Heart left ventricle (tissue), 13 donors: ENCODE measurements around the gene MOAP1.

Source experiments
- CTCF ChIP-seq, 12 donors: fragments of 200-600 bp; sonication (generic) in 4 of 12; IDR thresholded peaks; one replicate each; pipeline versions ENCODE4 v1.5.0 to v1.8.0; 2018 to 2022; ENCODE audit warnings: antibody characterized with exemption in 12 of 12, mild to moderate bottlenecking in 5 of 12
- POLR2A ChIP-seq, 2 donors: fragments of 450-650 bp; IDR thresholded peaks; one replicate each; pipeline ENCODE4 v1.6.1; 2017; ENCODE audit warnings: antibody characterized with exemption in 2 of 2, mild to moderate bottlenecking in 2 of 2, moderate library complexity in 2 of 2
- donor health status: ischemic (EF 13 %, LVEDD 7.1; RV severe dilation, severe dysfunction).
- donor health status: DM: no; HTN: yes; CAD: no.
- donor health status: DM: no; HTN: no; CAD: no.
- donor health status: ischemic (EF 25% LVEDD 6.9; RV normal size, moderate dysfunction).
- donor health status: ischemic (EF 25% LVEDD 5.7; RV mildly dilated, moderate dysfunction).
- donor health status: ischemic (EF 35%, LVEDD 5.7; RV mildly dilated, moderate dysfunction).
- donor health status: nonischemic (EF 11% LVEDD 7.7; RV severe dilation, severe dysfunction).
- donor health status: DM: yes; HTN: yes; CAD: no.
- donor health status: PGD.
- donor health status: ischemic (EF 29% LVEDD 5.4; RV normal size, mild dysfunction).
- donor health status: nonischemic (EF 23%, LVEDD 6.1; RV moderate dilation, normal function).

GRCh38 chr14:93199031-93199430, 14.3 kb upstream of the MOAP1 start:
- TF ChIP-seq CTCF (IDR thresholded peaks at IDR 0.05) (no peak), POLR2A (IDR thresholded peaks at IDR 0.05) (no peak)
